AG09319 (cell line): Measurements from ENCODE around the gene TPR.
"Not testable (repeated sequence)": the region's sequence is repeated elsewhere in the genome, so short reads cannot be mapped to it uniquely, and the experiment has no call there.

Experiments used
- DNase-seq: peaks from one replicate; pipeline ENCODE4 v3.0.0-alpha.2; 2010; ENCODE audit warnings: low read depth; ENCODE audit errors: extremely low read depth
- CTCF ChIP-seq: IDR thresholded peaks from 2 replicates; pipeline ENCODE4 v1.5.1; 2011; ENCODE audit warnings: low read depth, mild to moderate bottlenecking, inconsistent platforms, low read length, moderate library complexity

TPR gene

DNA sequence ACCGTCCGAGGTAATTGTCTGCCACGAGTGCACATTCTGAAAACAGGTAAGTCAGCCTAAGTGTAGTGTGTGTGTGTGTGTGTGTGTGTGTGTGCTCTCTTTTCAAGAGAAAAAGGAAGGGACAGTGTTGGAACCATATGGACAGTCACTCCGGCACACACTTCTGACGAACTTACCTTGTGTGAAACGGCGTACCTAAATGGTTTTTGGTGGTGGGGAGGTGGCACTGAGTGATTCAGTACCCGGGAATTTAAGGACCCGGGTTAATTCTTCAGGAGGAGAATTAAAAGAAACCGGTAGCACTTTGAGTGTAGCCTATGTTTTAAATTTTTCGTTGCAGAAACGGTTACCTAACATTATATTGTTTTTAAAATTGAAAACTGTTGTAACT is 871 bp upstream of the TPR start:
- TF ChIP-seq CTCF = no peak
- DNase-seq = no peak

- DNase-seq = peak; percentile 2
- TF ChIP-seq CTCF = no peak
Observed at GRCh38 chr1:186374303-186375151, 526 bp downstream of the TPR start.

DNA sequence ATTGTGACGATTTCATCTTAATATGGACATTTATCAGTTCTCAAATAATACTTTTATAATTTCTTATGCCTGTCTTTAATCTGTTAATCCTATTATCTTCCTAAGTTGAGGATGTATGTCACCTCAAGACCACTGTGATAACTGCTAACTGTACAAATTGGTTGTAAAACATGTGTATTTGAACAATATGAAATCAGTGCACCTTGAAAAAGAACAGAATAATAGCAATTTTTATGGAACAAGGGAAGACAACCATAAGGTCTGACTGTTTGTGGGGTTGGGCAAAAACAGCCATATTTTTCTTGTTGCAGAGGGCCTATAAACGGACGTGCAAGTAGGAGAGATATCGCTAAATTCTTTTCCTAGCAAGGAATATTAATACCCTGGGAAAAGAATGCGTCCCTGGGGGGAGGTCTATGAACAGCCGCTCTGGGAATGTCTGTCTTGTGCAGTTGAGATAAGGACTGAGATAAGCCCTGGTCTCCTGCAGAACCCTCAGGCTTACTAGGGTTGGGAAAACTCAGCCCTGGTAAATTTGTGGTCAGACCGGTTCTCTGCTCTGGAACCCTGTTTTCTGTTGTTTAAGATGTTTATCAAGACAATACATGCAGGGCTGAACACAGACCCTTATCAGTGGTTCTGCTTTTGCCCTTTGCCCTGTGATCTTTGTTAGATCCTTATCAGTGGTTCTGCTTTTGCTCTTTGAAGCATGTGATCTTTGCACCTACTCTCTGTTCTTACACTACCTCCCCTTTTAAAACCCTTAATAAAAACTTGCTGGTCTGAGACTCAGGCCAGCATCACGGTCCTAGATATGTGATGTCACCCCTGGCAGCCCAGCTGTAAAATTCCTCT is 27.0 kb downstream of the TPR start:
- not testable (repeated sequence) for DNase-seq

DNA sequence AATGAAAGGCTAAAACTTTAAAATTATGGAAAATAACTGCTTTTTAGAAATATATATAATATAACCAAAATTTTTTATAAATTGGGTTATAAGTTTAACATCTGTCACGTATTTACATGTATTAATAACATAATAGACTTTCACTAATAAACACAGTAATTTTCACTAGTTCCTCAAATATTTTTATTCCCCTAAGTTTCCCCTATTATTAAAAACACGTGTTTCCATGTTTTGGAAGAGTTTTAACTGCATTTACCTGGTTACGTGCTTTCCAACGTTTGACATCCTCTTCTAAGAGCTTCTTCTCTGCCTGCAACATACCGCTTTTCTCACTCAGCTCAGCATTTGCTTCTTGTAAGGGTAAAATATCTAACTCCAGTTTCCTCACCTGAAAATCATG is 34.3 kb downstream of the TPR start:
- no peak for TF ChIP-seq CTCF
- DNase-seq = no peak

- DNase-seq = no peak
- no peak for TF ChIP-seq CTCF
Observed at GRCh38 chr1:186337554-186337953, 37.5 kb downstream of the TPR start.

DNA sequence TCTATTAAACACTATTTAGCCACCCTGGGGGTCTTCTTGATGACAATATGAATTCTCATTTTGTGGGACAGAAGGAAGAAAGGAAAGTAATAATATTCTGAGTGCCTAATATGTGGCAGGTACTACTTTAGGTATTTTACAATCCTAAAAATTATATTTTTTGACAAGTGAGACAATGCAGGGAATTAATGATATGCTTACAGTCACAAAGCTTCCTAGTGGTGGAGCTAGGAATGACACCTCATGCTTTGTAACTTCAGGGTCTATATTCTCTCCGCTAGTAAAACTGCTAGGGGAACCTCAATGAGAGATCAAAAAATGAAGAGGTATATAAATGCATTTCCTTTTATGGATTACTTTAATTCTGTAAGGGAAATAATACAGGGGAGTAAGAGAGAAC is 44.3 kb downstream of the TPR start:
- DNase-seq = no peak

DNA sequence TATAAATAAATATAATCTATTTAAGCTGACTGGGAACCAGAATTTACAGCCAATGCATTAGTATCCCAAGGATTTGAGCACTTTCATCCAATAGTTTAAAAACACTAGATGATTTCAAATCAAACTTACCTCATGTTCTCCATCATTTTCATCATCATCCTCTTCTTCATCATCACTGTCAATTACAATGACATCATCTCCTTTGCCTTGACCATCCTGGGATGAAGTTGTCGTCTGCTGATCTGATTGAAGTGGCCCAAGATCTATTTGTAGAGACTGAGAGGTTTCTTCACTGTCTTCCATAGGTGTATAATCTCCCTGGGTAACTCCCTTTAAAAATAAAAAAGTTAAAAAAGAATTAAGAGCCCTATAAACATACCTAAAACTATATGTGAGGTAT is 47.7 kb downstream of the TPR start:
- no peak for DNase-seq
- TF ChIP-seq CTCF = no peak

More for the DNA sequence above, 44.3 kb downstream of the TPR start:
- TF ChIP-seq CTCF = peak; percentile 17
